MM.1S (cell line): ENCODE results near the gene PADI3.
"Not testable (repeated sequence)": the region's sequence is repeated elsewhere in the genome, so short reads cannot be mapped to it uniquely, and the experiment has no call there.

ENCODE experiments used
- DNase-seq: peaks from one replicate; pipeline ENCODE4 v3.0.0-alpha.2; 2015
- H2AFZ ChIP-seq: fragments of 300-600 bp; sonication (generic); 2 replicates; pipeline ENCODE4 v1.6.0; 2016; ENCODE audit warnings: antibody characterized with exemption, low read length
- H3F3A ChIP-seq: fragments of 300-600 bp; sonication (generic); 2 replicates; pipeline ENCODE4 v1.6.1; 2016; ENCODE audit warnings: mild to moderate bottlenecking, antibody characterized with exemption, low read length, moderate library complexity, mixed read lengths; ENCODE audit not compliant: insufficient read depth
- H3K27ac ChIP-seq: fragments of 300-600 bp; sonication (generic); 2 replicates; pipeline ENCODE4 v1.5.1; 2016; ENCODE audit warnings: mild to moderate bottlenecking, low read length
- H3K27me3 ChIP-seq: fragments of 300-600 bp; sonication (generic); replicated peaks from 2 replicates; pipeline ENCODE4 v1.6.0; 2016; ENCODE audit warnings: low read length; ENCODE audit not compliant: insufficient read depth
- H3K36me3 ChIP-seq: fragments of 300-600 bp; sonication (generic); replicated peaks from 2 replicates; pipeline ENCODE4 v1.6.1; 2016; ENCODE audit warnings: mild to moderate bottlenecking, low read length, mixed read lengths; ENCODE audit not compliant: insufficient read depth
- H3K4me1 ChIP-seq: fragments of 300-600 bp; sonication (generic); 2 replicates; pipeline ENCODE4 v1.6.1; 2016; ENCODE audit warnings: low read length, mixed read lengths
- H3K4me2 ChIP-seq: fragments of 300-600 bp; sonication (generic); 2 replicates; pipeline ENCODE4 v1.6.0; 2016; ENCODE audit warnings: low read depth, low read length
- H3K4me3 ChIP-seq: fragments of 300-600 bp; sonication (generic); 2 replicates; pipeline ENCODE4 v1.5.1; 2016; ENCODE audit warnings: low read length, mixed read lengths
- H3K79me2 ChIP-seq: fragments of 300-600 bp; sonication (generic); 2 replicates; pipeline ENCODE4 v1.6.1; 2016; ENCODE audit warnings: mixed run types, low read length, mixed read lengths
- H3K9ac ChIP-seq: fragments of 300-600 bp; sonication (generic); 2 replicates; pipeline ENCODE4 v1.6.1; 2016; ENCODE audit warnings: low read length, mixed read lengths
- H3K9me2 ChIP-seq: fragments of 300-600 bp; sonication (generic); replicated peaks from 2 replicates; pipeline ENCODE4 v1.6.1; 2016; ENCODE audit warnings: mild to moderate bottlenecking, low read length, mixed read lengths; ENCODE audit not compliant: insufficient read depth
- H3K9me3 ChIP-seq: fragments of 300-600 bp; sonication (generic); replicated peaks from 2 replicates; pipeline ENCODE4 v1.6.1; 2016; ENCODE audit warnings: mild to moderate bottlenecking, low read length, mixed read lengths; ENCODE audit not compliant: insufficient read depth
- H4K20me1 ChIP-seq: fragments of 300-600 bp; sonication (generic); 2 replicates; pipeline ENCODE4 v1.6.1; 2016; ENCODE audit warnings: mild to moderate bottlenecking, low read length, moderate library complexity, mixed read lengths; ENCODE audit not compliant: insufficient read depth
- EZH2 ChIP-seq: fragments of 300-600 bp; sonication (generic); optimal IDR thresholded peaks from 2 replicates; pipeline ENCODE3; 2017; ENCODE audit warnings: low read depth, mild to moderate bottlenecking, antibody characterized with exemption, low read length, mixed read lengths
- EZH2phosphoT487 ChIP-seq: fragments of 300-600 bp; sonication (generic); IDR thresholded peaks from 2 replicates; pipeline ENCODE4 v1.6.1; 2018; ENCODE audit warnings: antibody characterized with exemption, low read length
- TF ChIP-seq, protein P1 (sequence below): fragments of 300-600 bp; sonication (generic); IDR thresholded peaks from 2 replicates; pipeline ENCODE4 v1.5.1; 2016; ENCODE audit warnings: antibody characterized with exemption, low read length, mixed read lengths

The PADI3 gene

DNA sequence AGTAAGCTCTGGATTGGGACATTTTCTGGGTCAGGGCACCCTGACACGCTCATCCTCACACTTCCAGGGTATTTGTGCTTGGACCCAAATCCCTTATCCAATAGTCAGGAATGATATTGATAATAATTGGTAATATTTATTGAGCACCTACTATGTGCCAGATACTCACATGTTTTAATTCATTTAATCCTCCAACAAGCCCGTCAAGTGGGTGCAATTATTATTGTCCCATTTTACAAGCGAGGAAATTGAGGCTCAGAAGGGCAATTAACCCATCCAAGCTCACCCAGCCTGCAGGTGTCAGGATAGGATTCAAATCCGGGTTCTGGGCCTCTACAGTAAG lies 11.4 kb upstream of the PADI3 start:
- H3K4me2 ChIP-seq: no peak overlapping the region
- H3K9ac ChIP-seq: no peak overlapping the region
- H3K36me3 ChIP-seq: no peaks in the 10 kb centered on the region
- no peaks in the 10 kb centered on the region for H3F3A ChIP-seq
- no peak overlapping the region for H2AFZ ChIP-seq
- H3K27ac ChIP-seq: no peak overlapping the region
- H4K20me1 ChIP-seq: no peaks in the 10 kb centered on the region
- DNase-seq: no peak
- no peaks in the 10 kb centered on the region for H3K9me3 ChIP-seq
- H3K4me3 ChIP-seq: no peak overlapping the region
- TF ChIP-seq, protein P1, sequence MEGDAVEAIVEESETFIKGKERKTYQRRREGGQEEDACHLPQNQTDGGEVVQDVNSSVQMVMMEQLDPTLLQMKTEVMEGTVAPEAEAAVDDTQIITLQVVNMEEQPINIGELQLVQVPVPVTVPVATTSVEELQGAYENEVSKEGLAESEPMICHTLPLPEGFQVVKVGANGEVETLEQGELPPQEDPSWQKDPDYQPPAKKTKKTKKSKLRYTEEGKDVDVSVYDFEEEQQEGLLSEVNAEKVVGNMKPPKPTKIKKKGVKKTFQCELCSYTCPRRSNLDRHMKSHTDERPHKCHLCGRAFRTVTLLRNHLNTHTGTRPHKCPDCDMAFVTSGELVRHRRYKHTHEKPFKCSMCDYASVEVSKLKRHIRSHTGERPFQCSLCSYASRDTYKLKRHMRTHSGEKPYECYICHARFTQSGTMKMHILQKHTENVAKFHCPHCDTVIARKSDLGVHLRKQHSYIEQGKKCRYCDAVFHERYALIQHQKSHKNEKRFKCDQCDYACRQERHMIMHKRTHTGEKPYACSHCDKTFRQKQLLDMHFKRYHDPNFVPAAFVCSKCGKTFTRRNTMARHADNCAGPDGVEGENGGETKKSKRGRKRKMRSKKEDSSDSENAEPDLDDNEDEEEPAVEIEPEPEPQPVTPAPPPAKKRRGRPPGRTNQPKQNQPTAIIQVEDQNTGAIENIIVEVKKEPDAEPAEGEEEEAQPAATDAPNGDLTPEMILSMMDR: no peak
- TF ChIP-seq EZH2 (no peak), EZH2phosphoT487 (no peak)
- no peaks in the 10 kb centered on the region for H3K4me1 ChIP-seq
- peaks cover 87% of the 10 kb centered on the region for H3K27me3 ChIP-seq
- H3K9me2 ChIP-seq: no peaks in the 10 kb centered on the region
- no peaks in the 10 kb centered on the region for H3K79me2 ChIP-seq

DNA sequence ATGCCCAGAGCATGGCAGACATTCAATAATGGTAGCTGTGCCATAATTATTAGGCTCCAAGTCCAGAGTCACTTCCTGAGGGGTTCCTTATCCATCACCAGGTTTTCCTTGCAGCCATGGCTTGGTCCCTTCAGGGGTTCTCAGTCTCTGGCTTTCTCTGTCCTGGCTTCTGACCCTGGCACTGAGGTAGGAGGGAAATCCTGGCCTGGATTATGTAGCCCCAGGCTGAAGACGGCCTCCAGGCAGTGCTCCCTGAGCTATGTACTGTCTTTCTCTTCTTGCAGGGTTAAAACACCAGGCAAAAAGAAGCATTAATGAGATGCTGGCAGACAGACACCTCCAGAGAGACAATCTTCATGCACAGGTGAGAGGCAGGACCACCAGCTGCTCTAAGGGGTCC lies 9.5 kb upstream of the PADI3 start:
- Histone ChIP-seq H3K79me2 (no peaks in the 10 kb centered on the region), H3K36me3 (no peaks in the 10 kb centered on the region), H2AFZ (no peak overlapping the region), H3K4me2 (no peak overlapping the region), H3K9me2 (no peaks in the 10 kb centered on the region), H3K4me3 (no peak overlapping the region), H3K27ac (no peak overlapping the region), H3K9ac (no peak overlapping the region), H3F3A (no peaks in the 10 kb centered on the region), H3K4me1 (no peaks in the 10 kb centered on the region), H3K27me3 (peaks cover 85% of the 10 kb centered on the region), H3K9me3 (no peaks in the 10 kb centered on the region), H4K20me1 (no peaks in the 10 kb centered on the region)
- no peak for TF ChIP-seq EZH2phosphoT487
- TF ChIP-seq, protein P1: no peak
- no peak for TF ChIP-seq EZH2
- peak; percentile 46 for DNase-seq

DNA sequence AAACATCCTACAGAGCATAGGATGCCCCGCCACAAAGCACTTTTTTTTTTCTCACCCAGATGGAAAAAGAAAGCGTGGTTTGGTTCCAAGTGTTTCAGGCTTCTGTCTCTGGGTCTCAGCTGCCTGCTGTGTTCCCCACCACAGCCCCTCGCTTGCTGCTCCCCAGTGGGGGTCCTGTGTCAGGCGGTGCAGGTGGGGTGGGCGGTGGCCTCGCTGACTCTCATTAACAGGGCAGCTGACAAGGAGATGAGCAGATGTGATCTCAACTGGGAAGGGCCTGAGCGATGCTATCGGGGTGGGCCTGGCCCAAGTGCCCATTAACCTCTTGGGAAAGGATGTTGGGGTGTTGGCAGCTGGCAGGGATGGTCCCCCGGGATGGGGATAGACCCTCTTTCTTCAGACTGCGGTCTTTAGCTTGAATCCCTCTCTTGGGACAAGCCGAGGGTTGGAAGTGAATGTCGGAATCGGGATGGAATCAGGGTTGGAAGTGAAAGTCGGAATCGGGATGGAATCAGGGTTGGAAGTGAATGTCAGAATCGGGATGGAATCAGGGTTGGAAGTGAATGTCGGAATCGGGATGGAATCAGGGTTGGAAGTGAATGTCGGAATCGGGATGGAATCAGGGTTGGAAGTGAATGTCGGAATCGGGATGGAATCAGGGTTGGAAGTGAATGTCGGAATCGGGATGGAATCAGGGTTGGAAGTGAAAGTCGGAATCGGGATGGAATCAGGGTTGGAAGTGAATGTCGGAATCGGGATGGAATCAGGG lies 7.7 kb upstream of the PADI3 start:
- H3K4me3 ChIP-seq, H2AFZ ChIP-seq, H3K9ac ChIP-seq, H3K4me1 ChIP-seq, H3F3A ChIP-seq, H3K4me2 ChIP-seq, H3K36me3 ChIP-seq, H3K9me2 ChIP-seq, H3K9me3 ChIP-seq, H3K27ac ChIP-seq, H4K20me1 ChIP-seq, H3K79me2 ChIP-seq, DNase-seq: not testable (repeated sequence)
- H3K27me3 ChIP-seq: peaks cover 88% of the 10 kb centered on the region

DNA sequence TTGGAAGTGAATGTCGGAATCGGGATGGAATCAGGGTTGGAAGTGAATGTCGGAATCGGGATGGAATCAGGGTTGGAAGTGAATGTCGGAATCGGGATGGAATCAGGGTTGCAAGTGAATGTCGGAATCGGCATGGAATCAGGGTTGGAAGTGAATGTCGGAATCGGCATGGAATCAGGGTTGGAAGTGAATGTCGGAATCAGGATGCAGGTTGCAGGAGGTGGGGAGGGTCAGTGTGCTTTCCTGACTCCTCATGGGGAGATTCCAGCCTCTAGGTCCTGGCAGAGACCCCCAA lies 7.2 kb upstream of the PADI3 start:
- not testable (repeated sequence) for H3K27ac ChIP-seq, H3K4me3 ChIP-seq
- H3K27me3 ChIP-seq: peaks cover 88% of the 10 kb centered on the region

More for the DNA sequence above, 7.2 kb upstream of the PADI3 start:
- H3K4me2 ChIP-seq, H3K79me2 ChIP-seq, H3F3A ChIP-seq, H3K4me1 ChIP-seq, H4K20me1 ChIP-seq, H3K9ac ChIP-seq, H2AFZ ChIP-seq, H3K9me2 ChIP-seq, DNase-seq, H3K36me3 ChIP-seq, H3K9me3 ChIP-seq: not testable (repeated sequence)
